ENCODE measurements around the gene SLC18A2. TPM values are rescaled to one million over a fixed set of nuclear protein-coding genes. Genes with fewer than 3 reads are reported as not detected.
"Not testable (repeated sequence)": the region's sequence is repeated elsewhere in the genome, so short reads cannot be mapped to it uniquely, and the experiment has no call there.

Gene SLC18A2
- polyA plus RNA-seq, 1 experiment, result not detected

GRCh38 chr10:117294039-117294645, 53.2 kb downstream of the SLC18A2 start:
- no peak overlapping the region for H3K4me3 ChIP-seq (ENCODE audit: low read depth, low read length)
- ChIA-PET CTCF (interaction anchor here (1.1 kb wide), 1 partner anchor 15 kb away, joined by 3 read pairs; no protein-coding TSS in a partner anchor), POLR2A (no interaction called here)
- no peak for TF ChIP-seq CTCF (IDR thresholded peaks at IDR 0.05; ENCODE audit: insufficient read depth, low read depth, low read length)
- no peaks in the 10 kb centered on the region for H3K27me3 ChIP-seq (ENCODE audit: control insufficient read depth, insufficient read depth, low read length)
- DNase-seq (ENCODE audit: low read depth), result no peak
- no peaks in the 10 kb centered on the region for H3K36me3 ChIP-seq (ENCODE audit: control insufficient read depth, insufficient read depth, low read length)

GRCh38 chr10:117294735-117295134, 53.8 kb downstream of the SLC18A2 start:
- Histone ChIP-seq H3K27me3 (ENCODE audit: control insufficient read depth, insufficient read depth, low read length) (no peaks in the 10 kb centered on the region), H3K4me3 (ENCODE audit: low read depth, low read length) (no peak overlapping the region), H3K36me3 (ENCODE audit: control insufficient read depth, insufficient read depth, low read length) (no peaks in the 10 kb centered on the region)
- no peak for TF ChIP-seq CTCF (IDR thresholded peaks at IDR 0.05; ENCODE audit: insufficient read depth, low read depth, low read length)
- CTCF ChIA-PET, result interaction anchor here (1.0 to 1.1 kb wide), 3 partner anchors 13 to 14 kb away, joined by 3 to 4 read pairs (median 3); no protein-coding TSS in a partner anchor
- no peak for DNase-seq (ENCODE audit: low read depth)
- POLR2A ChIA-PET, result no interaction called here

DNA sequence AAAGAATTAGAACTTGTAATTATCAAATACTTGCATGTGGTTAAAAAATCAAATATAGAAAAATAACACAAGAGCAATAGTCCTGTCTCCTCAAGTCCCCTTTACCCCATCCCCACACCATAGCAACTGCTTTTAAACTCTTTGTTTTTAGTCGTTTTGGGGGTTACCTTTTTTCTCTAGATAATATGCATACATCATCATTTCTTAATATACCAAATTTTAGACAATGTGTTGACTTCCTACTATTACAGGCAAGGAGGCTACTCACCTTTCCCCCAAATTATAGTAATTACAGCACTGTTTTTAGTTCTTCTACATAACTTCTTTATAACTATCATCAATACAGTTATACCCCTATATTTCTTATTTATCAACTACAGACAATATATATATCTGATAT, 57.3 kb downstream of the SLC18A2 start:
- Histone ChIP-seq H3K36me3 (ENCODE audit: control insufficient read depth, insufficient read depth, low read length) (no peaks in the 10 kb centered on the region), H3K4me3 (ENCODE audit: low read depth, low read length) (no peak overlapping the region), H3K27me3 (ENCODE audit: control insufficient read depth, insufficient read depth, low read length) (no peaks in the 10 kb centered on the region)
- POLR2A ChIA-PET, result no interaction called here
- CTCF ChIA-PET, result no interaction called here
- TF ChIP-seq CTCF (IDR thresholded peaks at IDR 0.05; ENCODE audit: insufficient read depth, low read depth, low read length), result no peak
- no peak for DNase-seq (ENCODE audit: low read depth)

DNA sequence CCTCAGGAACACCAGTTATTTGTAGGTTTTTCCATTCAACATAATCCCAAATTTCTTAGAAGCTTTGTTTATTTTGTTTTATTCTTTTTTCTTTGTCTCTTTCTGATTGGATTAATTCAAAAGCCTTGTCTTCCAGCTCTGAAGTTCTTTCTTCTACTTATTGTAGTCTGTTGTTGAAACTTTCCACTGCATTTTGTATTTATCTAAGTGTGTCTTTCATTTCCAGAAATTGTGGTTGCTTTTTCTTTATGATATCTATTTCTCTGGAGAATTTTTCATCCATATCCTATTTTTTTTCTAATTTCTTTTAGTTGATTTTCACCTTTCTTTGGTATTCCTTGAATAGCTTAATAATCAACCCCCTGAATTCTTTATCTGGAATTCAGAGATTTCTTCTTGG, 58.5 kb downstream of the SLC18A2 start:
- CTCF ChIA-PET, result interaction anchor here (1.4 kb wide), 1 partner anchor 12 kb away, joined by 3 read pairs; no protein-coding TSS in a partner anchor
- POLR2A ChIA-PET, result no interaction called here
- DNase-seq (ENCODE audit: low read depth), result no peak

GRCh38 chr10:117300671-117301070, 59.8 kb downstream of the SLC18A2 start:
- TF ChIP-seq CTCF (IDR thresholded peaks at IDR 0.05; ENCODE audit: insufficient read depth, low read depth, low read length), result no peak
- CTCF ChIA-PET, result interaction anchor here (1.4 kb wide), 1 partner anchor 13 kb away, joined by 3 read pairs; no protein-coding TSS in a partner anchor

More for the DNA sequence above, 58.5 kb downstream of the SLC18A2 start:
- TF ChIP-seq CTCF (IDR thresholded peaks at IDR 0.05; ENCODE audit: insufficient read depth, low read depth, low read length), result no peak
- H3K4me3 ChIP-seq (ENCODE audit: low read depth, low read length), result no peak overlapping the region
- no peaks in the 10 kb centered on the region; the same call in 1 of the 2 replicates for H3K36me3 ChIP-seq (ENCODE audit: control insufficient read depth, insufficient read depth, low read length)
- H3K27me3 ChIP-seq (ENCODE audit: control insufficient read depth, insufficient read depth, low read length), result no peaks in the 10 kb centered on the region

DNA sequence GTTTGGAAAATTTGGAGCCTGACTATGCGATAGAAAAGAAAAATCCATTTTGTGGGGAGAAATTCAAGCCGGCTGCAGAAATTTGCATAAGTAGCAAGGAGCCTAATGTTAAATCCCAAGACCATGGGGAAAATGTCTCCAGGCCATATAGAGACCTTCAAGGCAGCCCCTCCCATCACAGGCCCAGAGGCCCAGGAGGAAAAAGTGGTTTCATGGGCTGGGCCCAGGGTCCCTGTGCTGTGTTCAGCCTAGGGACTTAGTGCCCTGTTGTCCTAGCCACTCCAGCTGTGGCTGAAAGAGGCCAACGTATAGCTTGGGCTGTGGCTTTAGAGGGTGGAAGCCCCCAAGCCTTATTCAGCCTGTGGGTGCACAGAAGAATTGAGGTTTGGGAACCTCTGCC, 62.5 kb downstream of the SLC18A2 start:
- CTCF ChIA-PET; H3K4me3 ChIP-seq (ENCODE audit: low read depth, low read length): not testable (repeated sequence)

More at GRCh38 chr10:117300671-117301070, 59.8 kb downstream of the SLC18A2 start:
- Histone ChIP-seq H3K36me3 (ENCODE audit: control insufficient read depth, insufficient read depth, low read length) (no peaks in the 10 kb centered on the region; the same call in 1 of the 2 replicates), H3K27me3 (ENCODE audit: control insufficient read depth, insufficient read depth, low read length) (no peaks in the 10 kb centered on the region), H3K4me3 (ENCODE audit: low read depth, low read length) (no peak overlapping the region)
- POLR2A ChIA-PET, result no interaction called here
- DNase-seq (ENCODE audit: low read depth), result no peak

More for the DNA sequence above, 62.5 kb downstream of the SLC18A2 start:
- DNase-seq (ENCODE audit: low read depth); H3K36me3 ChIP-seq (ENCODE audit: control insufficient read depth, insufficient read depth, low read length); H3K27me3 ChIP-seq (ENCODE audit: control insufficient read depth, insufficient read depth, low read length); POLR2A ChIA-PET: not testable (repeated sequence)
